ENCODE results near the gene FAM3A. TPM values are rescaled to one million over a fixed set of nuclear protein-coding genes. Genes with fewer than 3 reads are reported as not detected.

The FAM3A gene
- total and polyA plus RNA-seq, 2 of the 8 experiments (the other 6 are each of a cell fraction or from before 2014, with no cell fraction given), result 16.2 to 18.6 TPM

DNA sequence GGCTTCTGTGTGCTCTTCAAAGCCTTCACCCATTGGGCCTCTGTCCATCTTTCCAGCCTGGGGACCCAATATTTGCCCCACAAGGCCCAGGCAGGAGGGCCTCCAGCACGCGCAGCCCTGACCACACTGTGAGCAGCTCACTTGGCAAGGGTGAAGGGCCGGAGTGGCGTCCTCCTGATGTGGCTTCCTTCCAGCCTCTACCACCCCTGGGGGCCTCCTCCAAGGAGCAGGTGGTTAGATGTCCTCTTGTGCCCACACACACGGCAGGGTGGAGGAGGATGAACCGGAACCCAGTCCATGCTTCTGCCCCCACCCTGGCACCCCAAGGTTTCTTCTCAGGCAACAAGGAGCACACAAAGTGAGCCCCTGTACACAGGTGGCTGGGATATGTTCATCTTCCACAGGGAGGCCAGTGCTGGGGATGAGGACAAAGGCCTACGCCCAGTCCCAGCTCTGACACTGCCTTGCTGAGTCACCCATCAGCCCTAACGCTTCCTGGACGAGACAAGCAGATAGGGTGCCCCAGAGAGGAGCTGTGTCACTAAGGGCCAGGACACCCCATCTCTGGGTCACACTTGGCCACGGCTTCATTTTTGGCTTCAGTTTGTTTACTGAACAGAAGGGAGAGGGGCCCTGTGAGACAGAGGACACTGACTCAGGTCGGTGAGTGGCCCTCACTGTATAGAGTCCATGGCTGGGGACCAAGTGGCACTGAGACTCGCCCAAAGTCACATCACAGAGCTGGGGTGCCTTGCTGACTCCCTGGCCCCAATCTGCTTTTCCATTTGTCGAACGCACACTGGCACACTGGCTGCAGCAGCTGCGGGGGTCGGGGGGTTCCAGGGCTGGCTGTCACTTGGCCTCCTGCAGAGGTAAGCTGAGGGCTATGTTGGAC, 31.5 kb downstream of the FAM3A start:
- H2BK5ac ChIP-seq (ENCODE audit: low read depth, low read length), result no peak overlapping the region
- H2BK20ac ChIP-seq (ENCODE audit: low read length), result no peak overlapping the region
- H3K9ac ChIP-seq (replicated peaks in 1 of 4; ENCODE audit: extremely low read depth in 1 of 4, low read depth in 3 of 4, low read length in 3 of 4), result no peak overlapping the region
- no peaks in the 10 kb centered on the region; the same call in 1 of the 2 replicates for H3K23me2 ChIP-seq (ENCODE audit: low read depth, low read length)
- no peak overlapping the region for H2AK5ac ChIP-seq (ENCODE audit: low read depth, low read length)
- H3K4ac ChIP-seq (replicated peaks; ENCODE audit: insufficient read length, low read depth, low read length), result no peak overlapping the region
- POLR2A ChIA-PET (ENCODE audit: partially characterized antibody), result interaction anchor here (1.7 kb wide), 1 partner anchor 87 kb away, joined by 6 read pairs; no protein-coding TSS in a partner anchor
- H3K4me3 ChIP-seq (ENCODE audit: extremely low read depth in 1 of 4, insufficient read depth in 2 of 4, low read depth in 3 of 4, low read length in 4 of 4), result no peak overlapping the region
- peaks cover 0 to 13% (median 0%) of the 10 kb centered on the region in 4 experiments; a peak in 2 of 8 replicates for H3K36me3 ChIP-seq (ENCODE audit: control insufficient read depth in 2 of 4, insufficient read depth in 4 of 4, low read length in 3 of 4)
- H3K4me1 ChIP-seq (replicated peaks in 1 of 4; ENCODE audit: control insufficient read depth in 3 of 4, insufficient read depth in 4 of 4, low read length in 3 of 4), result peaks cover 0 to 5% (median under 1%) of the 10 kb centered on the region in 4 experiments; a peak in 3 of 7 replicates
- no peak overlapping the region for H4K8ac ChIP-seq (ENCODE audit: extremely low read depth, insufficient read depth, low read length)
- H3K79me1 ChIP-seq (ENCODE audit: low read depth, low read length), result no peaks in the 10 kb centered on the region
- H2BK15ac ChIP-seq (ENCODE audit: low read length), result no peak overlapping the region
- H3K18ac ChIP-seq (ENCODE audit: extremely low read depth, low read length), result no peak overlapping the region
- no peak overlapping the region for H3K27ac ChIP-seq (ENCODE audit: low read depth, low read length)
- H4K5ac ChIP-seq (ENCODE audit: insufficient read length, low read depth, low read length), result no peak overlapping the region
- no peak overlapping the region for H2BK120ac ChIP-seq (replicated peaks; ENCODE audit: low read depth, low read length)
- H3K4me2 ChIP-seq (ENCODE audit: insufficient read depth in 1 of 2, low read depth in 2 of 2, low read length in 2 of 2), result no peak overlapping the region; a peak in 1 of 4 replicates
- no peak overlapping the region for H3K56ac ChIP-seq (replicated peaks; ENCODE audit: insufficient read length, low read depth, low read length)
- no peak overlapping the region for H4K91ac ChIP-seq (replicated peaks; ENCODE audit: insufficient read length, low read length)
- TF ChIP-seq PHF8 (conservative IDR thresholded peaks at IDR 0.05; ENCODE audit: low read depth, low read length) (no peak), RNF2 (IDR thresholded peaks at IDR 0.05; ENCODE audit: borderline replicate concordance, low read depth, low read length, missing control alignments, poor library complexity, severe bottlenecking) (no peak), TBP (IDR thresholded peaks at IDR 0.05; ENCODE audit: low read depth, low read length) (no peak), TAF7 (optimal IDR thresholded peaks at IDR 0.05; ENCODE audit: borderline replicate concordance, low read depth, low read length) (no peak), EGR1 (IDR thresholded peaks at IDR 0.05; ENCODE audit: borderline replicate concordance, low read depth, low read length) (no peak), CREB1 (IDR thresholded peaks at IDR 0.05) (no peak), NANOG (IDR thresholded peaks at IDR 0.05; ENCODE audit: insufficient read depth, low read depth, low read length, poor library complexity, severe bottlenecking) (no peak), SIRT6 (IDR thresholded peaks at IDR 0.05; ENCODE audit: low read length) (no peak)
- no peak overlapping the region for H3K23ac ChIP-seq (ENCODE audit: insufficient read length)
- DNase-seq (ENCODE audit: low read depth in 1 of 2, low spot score in 2 of 2) (no peak), FAIRE-seq (no peak)
- no peak overlapping the region for H3K14ac ChIP-seq (ENCODE audit: insufficient read length)
- no peaks in the 10 kb centered on the region for H3K79me2 ChIP-seq (ENCODE audit: control insufficient read depth in 1 of 2, insufficient read depth in 2 of 2, low read length in 2 of 2)
- H2AFZ ChIP-seq (ENCODE audit: low read length), result no peak overlapping the region
- no peaks in the 10 kb centered on the region; a peak in 1 of 7 replicates for H3K27me3 ChIP-seq (replicated peaks in 1 of 4; ENCODE audit: control insufficient read depth in 3 of 4, extremely low read depth in 1 of 4, insufficient read depth in 3 of 4, low read length in 3 of 4)
- 83% methylated on average over 11 of the region's 16 CpGs; no CpG with 5 or more reads in 1 of the 2 experiments for WGBS, 2 experiments (ENCODE audit: extremely low coverage in 1 of 2, insufficient coverage in 1 of 2, insufficient read length in 1 of 2, insufficient replicate concordance in 2 of 2, low coverage in 1 of 2, low lambda C conversion rate in 2 of 2, missing lambda C conversion rate in 1 of 2)
- no peak overlapping the region for H2BK12ac ChIP-seq (ENCODE audit: low read depth, low read length)
- peaks cover under 1 to 2% of the 10 kb centered on the region in 2 experiments for H4K20me1 ChIP-seq (replicated peaks in 1 of 2; ENCODE audit: control insufficient read depth in 1 of 2, insufficient read depth in 2 of 2, low read length in 2 of 2)
- no peaks in the 10 kb centered on the region for H3K9me3 ChIP-seq (ENCODE audit: insufficient read depth in 2 of 2, low read depth in 1 of 2, low read length in 1 of 2)
- CTCF ChIA-PET (ENCODE audit: partially characterized antibody), result interaction anchor here (0.6 to 2.3 kb wide), 8 partner anchors 12 to 101 kb away, joined by 3 to 8 read pairs (median 3); no protein-coding TSS in a partner anchor

All from H1 (cell line).